ENCODE results near the gene KRTAP19-8.
A peak's percentile ranks its signal among the peaks of the same experiment; 100 is the strongest.

The KRTAP19-8 gene

DNA sequence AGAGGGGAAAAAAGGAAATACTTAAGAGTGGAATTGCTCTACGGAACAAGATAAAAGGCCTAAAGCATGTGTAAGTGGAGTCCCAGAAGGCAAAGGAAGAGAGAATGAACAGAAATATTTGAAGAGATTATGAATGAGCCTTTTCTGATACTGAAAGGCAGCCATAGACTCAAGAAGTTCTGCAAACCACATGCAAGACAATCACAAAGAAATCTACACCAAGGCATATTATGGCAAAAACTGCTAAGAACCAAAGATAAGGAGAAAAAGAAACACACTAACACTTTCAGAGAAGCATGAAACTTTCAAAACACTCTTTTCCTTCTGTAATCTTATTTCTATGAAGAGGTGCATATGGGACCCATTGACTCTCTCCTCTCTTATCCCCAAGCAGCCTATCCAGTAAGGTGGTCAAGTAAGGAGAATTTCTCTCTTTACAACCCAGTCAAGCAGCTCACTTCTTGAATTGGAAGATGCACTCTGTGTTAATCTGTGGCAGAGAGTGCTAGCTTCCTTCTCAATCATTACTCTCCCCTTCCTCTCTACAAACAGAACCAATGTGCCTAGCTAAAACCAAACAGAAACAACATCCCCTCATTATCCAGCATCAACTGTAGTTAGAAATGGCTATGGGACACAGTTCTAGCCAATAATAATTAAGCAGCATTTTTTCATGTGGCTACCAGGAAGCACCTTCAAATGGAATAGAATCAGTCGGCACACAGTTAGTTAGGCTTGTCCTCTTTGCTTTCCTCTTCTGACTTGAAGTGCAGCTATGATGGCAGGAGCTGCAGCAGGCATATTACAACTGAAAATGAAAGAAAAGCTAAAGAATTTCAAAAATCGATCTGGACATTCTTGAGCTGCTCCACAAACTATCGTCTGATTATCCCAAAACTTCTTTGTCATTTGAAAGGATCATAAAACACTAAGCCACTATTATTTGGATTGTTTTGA, 25.9 kb downstream of the KRTAP19-8 start:
- no peak for DNase-seq (ENCODE audit: low spot score)

DNA sequence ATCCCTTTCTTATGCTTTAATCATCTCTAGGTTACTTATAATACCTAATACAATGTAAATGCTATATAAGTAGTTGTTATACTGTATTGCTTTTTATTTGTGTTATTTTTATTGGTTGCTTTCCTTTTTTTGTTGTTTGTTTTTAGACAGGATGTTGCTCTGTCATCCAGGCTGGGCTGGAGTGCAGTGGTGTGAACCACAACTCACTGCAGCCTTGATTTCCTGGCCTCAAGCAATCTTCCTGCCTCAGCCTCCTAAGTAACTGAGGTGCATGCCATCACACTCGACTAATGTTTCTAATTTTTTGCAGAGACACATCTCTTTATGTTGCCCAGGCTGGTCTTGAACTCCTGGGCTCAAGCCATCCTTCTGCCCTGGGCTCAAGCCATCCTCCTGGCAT, 26.9 kb downstream of the KRTAP19-8 start:
- DNase-seq (ENCODE audit: low spot score) = no peak

DNA sequence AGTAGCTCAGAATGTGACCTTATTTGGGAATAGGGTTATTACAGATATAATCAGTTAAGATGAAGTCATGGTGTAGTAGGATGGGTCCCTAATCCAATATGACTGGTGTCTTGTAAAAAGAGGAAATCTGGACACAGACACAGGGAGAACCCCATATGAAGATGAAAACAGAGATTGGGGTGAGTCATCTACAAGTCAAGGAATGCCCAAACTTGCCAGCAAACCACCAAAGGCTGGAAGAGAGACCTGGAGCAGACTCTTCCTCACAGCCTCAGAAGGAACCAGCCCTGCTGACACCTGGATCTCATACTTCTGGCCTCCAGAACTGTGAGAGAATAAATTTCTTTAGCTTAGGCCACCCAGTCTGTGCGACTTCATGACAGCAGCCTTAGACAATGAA, 29.9 kb downstream of the KRTAP19-8 start:
- DNase-seq (ENCODE audit: low spot score) = no peak

DNA sequence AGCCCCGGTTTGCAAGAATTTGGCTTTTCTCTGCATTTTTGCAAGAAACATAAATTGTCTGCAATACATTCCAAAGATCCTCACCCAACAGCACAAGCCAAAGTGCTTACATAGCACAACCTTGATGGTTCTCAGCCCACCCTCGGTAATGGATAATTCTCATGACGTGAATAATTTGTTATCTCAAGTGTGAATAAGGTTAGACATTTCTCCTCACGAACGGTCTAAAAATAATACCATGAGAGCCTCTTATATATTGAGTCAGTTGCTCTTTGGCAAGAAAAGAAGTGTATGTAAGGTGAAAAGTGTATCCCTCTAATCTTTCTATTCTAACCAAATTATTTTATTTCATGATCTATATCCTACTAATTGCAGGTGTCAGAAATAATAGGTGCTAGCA, 33.3 kb downstream of the KRTAP19-8 start:
- DNase-seq (ENCODE audit: low spot score) = no peak

DNA sequence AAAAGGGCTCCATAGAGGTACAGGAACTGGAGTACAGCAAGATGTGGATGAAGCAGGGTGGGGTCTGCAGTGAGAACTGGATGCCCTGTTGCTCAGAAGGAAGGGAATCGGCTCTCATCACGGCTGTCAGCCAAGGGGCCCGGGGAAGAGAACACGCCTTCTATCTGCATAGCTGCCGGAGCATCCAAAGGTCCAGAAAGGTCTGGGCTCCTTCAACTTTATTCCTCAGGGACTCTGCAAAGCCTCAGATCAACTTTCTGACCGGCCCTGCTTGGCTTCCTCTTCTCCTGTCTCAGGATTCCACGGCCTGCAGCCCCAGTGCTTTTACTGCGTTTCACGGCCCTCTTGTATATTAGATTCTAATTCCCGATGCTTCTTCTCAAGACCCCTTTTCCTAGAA, 34.8 kb downstream of the KRTAP19-8 start:
- DNase-seq (ENCODE audit: low spot score) = no peak

DNA sequence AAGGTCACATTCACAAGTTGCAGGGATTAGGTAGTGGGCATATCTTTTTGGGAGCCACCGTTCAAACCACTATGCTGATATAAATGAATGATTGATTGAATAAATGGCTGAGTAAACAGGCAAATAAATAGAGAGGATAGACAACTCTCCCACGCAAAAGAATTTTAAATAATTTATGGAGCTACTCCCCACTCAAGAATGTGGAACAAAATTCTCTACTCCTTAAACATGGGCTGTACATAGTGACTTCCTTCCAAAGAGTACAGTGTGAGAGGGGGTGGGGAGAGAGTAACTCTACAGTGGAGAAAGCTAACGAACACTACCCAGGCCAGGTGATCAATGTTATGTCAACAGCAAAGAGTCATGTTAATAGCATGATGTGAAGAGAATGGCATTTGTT, 40.7 kb downstream of the KRTAP19-8 start:
- DNase-seq (ENCODE audit: low spot score) = no peak

DNA sequence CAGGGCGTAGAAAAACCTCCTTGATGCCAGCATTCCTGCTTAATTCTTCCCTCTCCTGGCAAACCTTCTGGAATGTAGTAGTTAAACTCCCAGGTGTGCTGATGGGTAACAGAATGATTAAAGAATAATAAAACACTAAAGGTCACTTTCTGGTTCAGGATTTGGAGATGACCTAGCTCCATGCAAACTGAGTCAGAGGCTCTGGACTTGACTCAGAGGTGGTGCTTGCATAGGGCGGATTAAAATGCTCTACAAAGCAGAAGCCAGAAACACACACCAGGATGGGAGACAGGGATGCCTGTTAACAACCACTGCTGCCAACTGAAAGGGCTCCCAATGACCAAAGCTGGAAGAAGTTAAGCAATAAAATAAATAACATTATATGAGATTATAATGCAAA, 41.5 kb downstream of the KRTAP19-8 start:
- DNase-seq (ENCODE audit: low spot score) = no peak

DNA sequence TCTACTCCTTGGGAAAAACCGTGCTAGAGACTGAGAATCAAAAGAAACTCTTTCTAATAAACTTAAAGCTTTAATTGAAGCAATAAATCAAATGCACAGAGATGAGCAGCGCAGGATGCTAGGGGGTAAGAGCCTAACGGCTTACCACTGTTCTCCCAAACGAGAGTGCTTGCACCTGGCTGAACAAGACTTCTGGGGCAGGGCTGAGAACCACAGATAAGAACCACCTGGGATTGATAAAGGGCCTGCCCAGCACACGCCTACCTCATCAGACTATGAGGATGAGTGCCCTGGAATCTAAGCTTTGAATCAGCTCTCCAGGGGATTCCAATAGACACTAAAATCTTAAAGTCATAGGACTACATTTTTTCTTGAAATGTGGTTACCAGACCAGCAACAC, 43.3 kb downstream of the KRTAP19-8 start:
- no peak for DNase-seq (ENCODE audit: low spot score)

DNA sequence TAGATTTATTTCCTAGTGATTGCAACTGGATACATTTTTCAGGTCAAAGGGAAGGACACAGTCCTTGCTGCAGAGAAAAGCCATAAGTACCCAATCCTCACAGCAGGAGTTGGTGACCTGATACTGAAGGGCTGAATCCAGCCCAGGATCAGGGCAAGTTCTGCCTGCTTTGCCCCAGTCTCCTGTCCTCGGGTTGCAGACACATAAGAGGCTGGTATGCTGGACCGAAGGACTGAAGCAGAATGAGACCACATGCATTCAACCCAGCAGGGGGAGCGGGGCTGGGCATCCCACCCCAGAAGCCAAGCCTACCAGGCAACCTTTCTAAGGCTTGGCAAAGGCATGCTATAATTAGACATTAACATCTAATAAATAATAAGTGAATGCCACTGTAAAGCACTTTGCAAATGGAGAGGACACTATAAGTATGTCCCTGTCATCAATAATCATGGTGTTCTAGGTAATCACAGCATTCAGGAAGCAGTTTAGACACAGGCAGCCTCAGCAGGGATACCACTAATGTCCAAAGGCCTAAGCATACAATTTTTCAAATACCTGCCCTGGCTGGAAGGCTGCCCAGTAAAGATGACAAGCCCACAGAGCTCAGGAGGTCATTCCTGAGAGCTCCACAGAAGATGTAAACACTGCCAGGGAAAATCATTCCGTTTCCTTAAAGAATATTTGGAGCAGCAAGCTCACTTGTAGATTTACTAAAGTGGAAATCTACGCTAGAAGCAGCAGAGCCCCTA, 47.6 kb downstream of the KRTAP19-8 start:
- no peak for DNase-seq (ENCODE audit: low spot score)

DNA sequence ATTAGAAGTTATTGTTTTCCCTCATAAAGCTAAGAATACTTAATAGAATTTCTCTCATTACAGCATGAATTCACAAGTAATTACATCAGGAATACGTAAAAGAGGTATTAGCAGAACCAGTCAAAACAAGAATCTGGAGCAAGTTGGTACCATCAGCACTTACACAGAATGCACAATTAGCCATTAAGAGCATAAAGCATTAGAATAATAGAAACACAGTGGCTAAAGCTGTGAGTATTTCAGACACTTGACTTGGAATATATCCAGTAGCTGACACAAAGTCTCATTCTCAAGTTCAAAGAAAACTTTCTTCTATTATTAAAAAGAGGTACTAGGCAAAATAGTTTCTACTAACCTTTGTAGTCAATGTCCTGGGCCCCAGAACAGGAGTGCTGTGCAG, 49.6 kb downstream of the KRTAP19-8 start:
- peak; percentile 11 for DNase-seq (ENCODE audit: low spot score)
